GM18511 (cell line): ENCODE data around the gene NOVA2.
"Not testable (repeated sequence)": the region's sequence is repeated elsewhere in the genome, so short reads cannot be mapped to it uniquely, and the experiment has no call there.

Experiments used
- ATAC-seq: cut with Tn5 transposase; IDR thresholded peaks from one replicate; pipeline ENCODE4 v1.9.1; 2021; ENCODE audit warnings: mild to moderate bottlenecking, moderate library complexity; ENCODE audit not compliant: unreplicated experiment

NOVA2 gene

GRCh38 chr19:45897261-45897812 lies 76.3 kb downstream of the NOVA2 start:
- no peak for ATAC-seq

GRCh38 chr19:45895983-45896599 lies 77.6 kb downstream of the NOVA2 start:
- not testable (repeated sequence) for ATAC-seq

DNA sequence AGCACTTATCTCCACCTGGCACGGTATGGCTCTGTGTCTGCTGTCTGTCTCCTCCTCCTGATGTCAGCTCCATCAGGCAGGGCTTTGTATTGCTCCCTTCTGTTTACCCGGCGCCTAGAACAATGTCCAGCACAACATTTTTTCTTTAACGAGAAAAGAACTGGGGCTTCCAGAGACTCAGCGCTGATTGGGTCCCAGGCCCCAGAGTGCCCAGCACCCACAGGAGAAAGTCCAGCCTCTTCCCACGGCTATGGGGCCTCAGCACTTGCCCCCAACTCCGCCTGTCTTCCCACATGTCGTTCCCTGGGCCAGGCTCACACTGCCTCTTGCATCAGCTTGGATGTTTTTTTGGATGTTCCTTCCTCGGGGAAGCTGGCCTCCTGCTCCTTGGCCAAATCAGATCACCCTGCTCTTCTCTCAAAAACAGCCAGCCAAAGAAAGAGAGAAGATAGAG lies 78.1 kb downstream of the NOVA2 start:
- ATAC-seq, result no peak

- ATAC-seq, result no peak
Observed at GRCh38 chr19:45890877-45891276, 82.8 kb downstream of the NOVA2 start.

DNA sequence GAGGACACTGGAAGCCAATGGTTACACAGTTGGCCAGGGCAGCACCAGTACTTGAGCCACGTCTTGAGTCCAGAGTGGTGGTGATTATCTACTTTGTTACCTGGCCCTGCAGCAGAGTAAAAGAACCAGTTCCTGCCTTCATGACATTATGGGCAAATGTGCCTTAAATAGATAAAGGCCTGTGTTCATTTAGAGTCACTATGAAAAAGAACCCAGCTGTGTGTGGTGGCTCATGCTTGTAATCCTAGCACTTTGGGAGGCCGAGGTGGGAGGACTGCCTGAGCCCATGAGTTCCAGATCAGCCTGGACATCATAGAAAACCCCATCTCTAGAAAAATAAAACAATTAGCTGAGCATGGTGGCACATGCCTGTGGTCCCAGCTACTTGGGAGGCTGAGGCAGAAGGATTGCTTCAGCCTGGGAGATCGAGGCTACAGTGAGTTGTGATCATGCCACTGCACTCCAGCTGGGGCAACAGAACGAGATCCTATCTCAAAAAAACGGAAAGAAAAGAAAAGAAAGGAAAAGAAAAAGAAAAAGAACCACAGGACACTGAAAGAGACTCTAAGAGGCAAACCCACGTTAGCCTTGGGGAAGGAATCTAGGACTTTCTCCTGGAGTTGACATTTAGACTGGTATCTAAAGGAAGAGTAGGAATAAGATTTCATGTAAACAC lies 84.3 kb downstream of the NOVA2 start:
- no peak for ATAC-seq

GRCh38 chr19:45887200-45887710 lies 86.4 kb downstream of the NOVA2 start:
- no peak for ATAC-seq

DNA sequence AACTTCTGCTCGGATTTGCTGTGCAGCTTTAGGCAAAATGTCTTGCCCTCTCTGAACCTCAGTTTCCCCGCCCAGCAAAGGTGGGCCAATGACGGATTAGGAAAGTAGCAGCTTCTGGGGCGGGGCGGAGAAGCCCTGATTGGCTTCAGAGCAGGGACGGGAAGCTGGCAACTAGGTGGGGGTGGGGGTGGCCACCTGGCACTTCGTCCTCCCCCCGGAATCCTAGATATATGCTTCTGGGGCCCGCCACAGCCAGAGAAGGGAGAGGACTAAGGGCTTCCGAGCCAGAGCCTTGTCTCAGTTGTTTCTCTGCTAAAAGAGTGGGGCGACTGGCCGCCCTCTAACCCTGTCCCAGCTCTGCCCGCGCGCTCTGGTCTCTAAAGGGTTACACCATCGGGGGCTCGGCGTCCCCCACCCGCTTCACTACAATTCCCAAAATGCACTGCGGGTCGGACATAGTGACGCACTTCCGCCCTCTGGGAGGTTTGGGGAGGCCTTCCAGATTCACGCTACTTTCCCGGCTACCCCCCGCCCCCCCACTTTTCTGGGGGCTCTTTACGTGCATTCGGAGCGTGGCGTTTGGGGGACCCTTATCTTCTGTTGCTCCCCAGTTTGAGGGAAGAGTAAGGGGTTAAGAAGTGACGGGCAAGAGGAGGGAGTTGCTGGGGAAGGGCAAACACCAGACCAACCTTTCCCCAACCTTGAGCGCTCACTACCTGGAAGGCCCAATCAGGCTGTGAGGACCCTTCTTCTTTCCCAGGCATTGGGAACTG lies 87.1 kb downstream of the NOVA2 start:
- peak; percentile 67 for ATAC-seq

- peak; percentile 59 for ATAC-seq
Observed at GRCh38 chr19:45885556-45886426, 87.9 kb downstream of the NOVA2 start, which contains the start of gene IRF2BP1. IRF2BP1 (minus strand) TSS chr19:45886141; CDS start chr19:45885774, 367 bp downstream.

DNA sequence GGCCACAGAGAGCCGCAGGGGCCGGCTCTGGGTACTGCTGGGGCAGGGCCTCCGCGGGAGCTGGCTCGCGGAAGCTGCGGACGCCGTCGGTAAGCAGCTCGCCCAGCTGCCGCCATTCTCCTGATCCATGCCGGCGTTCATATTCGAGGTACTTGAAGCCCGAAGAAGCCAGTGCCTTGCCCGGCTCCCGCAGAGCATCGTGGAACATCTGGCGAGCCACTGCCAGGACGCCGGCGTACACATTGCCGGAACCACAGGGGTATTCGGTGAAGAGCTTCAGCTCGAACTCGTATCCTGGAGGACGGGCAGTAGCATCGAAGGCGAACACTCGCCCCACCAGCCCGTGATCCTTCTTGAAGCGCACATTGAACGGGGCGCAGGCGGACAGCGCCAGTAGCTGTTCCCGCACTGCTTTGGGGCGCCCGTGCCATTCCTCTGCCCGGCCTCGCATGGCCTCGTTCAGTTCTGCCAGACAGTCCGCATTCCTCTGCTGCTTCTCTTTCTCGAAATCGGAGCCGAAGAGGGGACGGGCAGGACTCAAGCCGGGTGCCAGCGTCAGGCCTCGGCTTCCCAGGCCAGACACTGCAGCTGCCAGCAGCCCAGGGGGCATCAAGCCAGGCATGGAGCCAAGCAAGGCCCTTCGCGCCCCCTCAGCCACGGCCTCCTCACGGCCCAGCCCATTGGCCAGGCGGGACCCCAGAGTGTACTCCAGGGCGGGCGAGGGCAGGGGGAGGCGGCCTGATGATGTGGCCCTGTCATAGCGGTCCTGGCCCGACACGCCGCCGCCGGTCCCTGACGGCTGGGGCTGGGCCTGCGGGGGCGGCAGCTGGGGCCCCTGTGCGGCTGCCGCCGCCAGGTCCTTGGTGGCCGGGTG lies 88.7 kb downstream of the NOVA2 start:
- ATAC-seq, result no peak

GRCh38 chr19:45883881-45884681 lies 89.6 kb downstream of the NOVA2 start:
- no peak for ATAC-seq
